HUES64 (cell line): ENCODE measurements around the gene KLK10.
"Not testable (repeated sequence)": the region's sequence is repeated elsewhere in the genome, so short reads cannot be mapped to it uniquely, and the experiment has no call there.

ENCODE experiments used
- H3K27ac ChIP-seq: 2 replicates; pipeline ENCODE4 v1.7.0; 2013; ENCODE audit warnings: low read depth, low read length, inconsistent platforms
- H3K27me3 ChIP-seq: 2 replicates; pipeline ENCODE4 v1.6.1; 2013; ENCODE audit warnings: mild to moderate bottlenecking, low read length; ENCODE audit not compliant: insufficient read depth
- H3K36me3 ChIP-seq: 2 replicates; pipeline ENCODE4 v1.6.1; 2013; ENCODE audit warnings: mild to moderate bottlenecking, low read length; ENCODE audit not compliant: insufficient read depth
- H3K4me1 ChIP-seq: 2 replicates; pipeline ENCODE4 v1.6.1; 2013; ENCODE audit warnings: mild to moderate bottlenecking, low read length, moderate library complexity; ENCODE audit not compliant: insufficient read depth
- H3K4me3 ChIP-seq: 2 replicates; pipeline ENCODE4 v1.5.1; 2013; ENCODE audit warnings: mild to moderate bottlenecking, low read length, moderate library complexity
- H3K9ac ChIP-seq: 2 replicates; pipeline ENCODE4 v1.6.1; 2013; ENCODE audit warnings: mild to moderate bottlenecking, low read depth, low read length
- H3K9me3 ChIP-seq: 2 replicates; pipeline ENCODE4 v1.6.1; 2013; ENCODE audit warnings: low read depth, low read length; ENCODE audit not compliant: insufficient read depth
- WGBS: fragments of 150-250, 120-280 bp; methylation state at CpG from one replicate; pipeline ENCODE4 v1.1.7; 2013; ENCODE audit warnings: missing lambda C conversion rate; 5-methylcytosine and 5-hydroxymethylcytosine counted together

Gene KLK10

GRCh38 chr19:50980208-50980607 lies 39.3 kb downstream of the KLK10 start:
- H3K4me1 ChIP-seq = peaks cover 14% of the 10 kb centered on the region
- H3K9ac ChIP-seq = no peak overlapping the region
- H3K36me3 ChIP-seq = no peaks in the 10 kb centered on the region
- WGBS = 81% methylated on average over 13 of the region's 13 CpGs
- no peak overlapping the region for H3K4me3 ChIP-seq
- H3K27me3 ChIP-seq = peaks cover 2% of the 10 kb centered on the region; the same call in 1 of the 2 replicates
- H3K27ac ChIP-seq = no peak overlapping the region
- no peaks in the 10 kb centered on the region for H3K9me3 ChIP-seq

GRCh38 chr19:50979758-50980157 lies 39.8 kb downstream of the KLK10 start:
- Histone ChIP-seq H3K27me3 (peaks cover 2% of the 10 kb centered on the region; the same call in 1 of the 2 replicates), H3K4me1 (peaks cover 14% of the 10 kb centered on the region), H3K9me3 (no peaks in the 10 kb centered on the region), H3K4me3 (no peak overlapping the region), H3K36me3 (no peaks in the 10 kb centered on the region), H3K9ac (no peak overlapping the region), H3K27ac (no peak overlapping the region)
- WGBS = 62% methylated on average over 8 of the region's 8 CpGs

GRCh38 chr19:50978772-50979390 lies 40.6 kb downstream of the KLK10 start:
- H3K9ac ChIP-seq = no peak overlapping the region
- 70% methylated on average over 5 of the region's 5 CpGs for WGBS
- H3K4me1 ChIP-seq = peaks cover 14% of the 10 kb centered on the region
- no peaks in the 10 kb centered on the region for H3K27me3 ChIP-seq
- H3K36me3 ChIP-seq = no peaks in the 10 kb centered on the region
- H3K9me3 ChIP-seq = no peaks in the 10 kb centered on the region
- H3K27ac ChIP-seq = no peak overlapping the region
- no peak overlapping the region for H3K4me3 ChIP-seq

- Histone ChIP-seq H3K4me1 (peaks cover 14% of the 10 kb centered on the region), H3K27ac (no peak overlapping the region), H3K4me3 (no peak overlapping the region), H3K27me3 (no peaks in the 10 kb centered on the region), H3K9ac (no peak overlapping the region), H3K9me3 (no peaks in the 10 kb centered on the region), H3K36me3 (no peaks in the 10 kb centered on the region)
- 84% methylated on average over 4 of the region's 4 CpGs for WGBS
Observed at GRCh38 chr19:50977626-50978025, 41.9 kb downstream of the KLK10 start.

GRCh38 chr19:50975766-50976165 lies 43.7 kb downstream of the KLK10 start:
- Histone ChIP-seq H3K9me3 (no peaks in the 10 kb centered on the region), H3K9ac (no peak overlapping the region), H3K36me3 (no peaks in the 10 kb centered on the region), H3K4me3 (no peak overlapping the region), H3K27ac (no peak overlapping the region), H3K4me1 (peaks cover 14% of the 10 kb centered on the region), H3K27me3 (no peaks in the 10 kb centered on the region)
- WGBS = 48% methylated on average over 8 of the region's 8 CpGs

GRCh38 chr19:50974702-50975556 lies 44.6 kb downstream of the KLK10 start:
- Histone ChIP-seq H3K27me3 (no peaks in the 10 kb centered on the region), H3K4me3 (no peak overlapping the region), H3K4me1 (peaks cover 14% of the 10 kb centered on the region), H3K36me3 (no peaks in the 10 kb centered on the region), H3K9me3 (no peaks in the 10 kb centered on the region), H3K9ac (no peak overlapping the region), H3K27ac (no peak overlapping the region)
- 52% methylated on average over 7 of the region's 9 CpGs for WGBS

GRCh38 chr19:50972795-50973376 lies 46.6 kb downstream of the KLK10 start:
- H3K4me1 ChIP-seq = peaks cover 9% of the 10 kb centered on the region
- H3K9ac ChIP-seq = no peak overlapping the region
- no peaks in the 10 kb centered on the region for H3K9me3 ChIP-seq
- H3K4me3 ChIP-seq = no peak overlapping the region
- H3K27ac ChIP-seq = no peak overlapping the region
- WGBS = 87% methylated on average over 9 of the region's 9 CpGs
- no peaks in the 10 kb centered on the region for H3K36me3 ChIP-seq
- H3K27me3 ChIP-seq = no peaks in the 10 kb centered on the region

GRCh38 chr19:50969810-50970209 lies 49.7 kb downstream of the KLK10 start:
- H3K4me1 ChIP-seq, H3K27ac ChIP-seq, H3K9ac ChIP-seq, H3K9me3 ChIP-seq, H3K4me3 ChIP-seq, H3K27me3 ChIP-seq, H3K36me3 ChIP-seq: not testable (repeated sequence)
- 94% methylated on average over 3 of the region's 3 CpGs for WGBS

- Histone ChIP-seq H3K27me3 (no peaks in the 10 kb centered on the region), H3K9ac (no peak within 1 kb of the TSS), H3K27ac (no peak within 1 kb of the TSS), H3K4me3 (no peak within 1 kb of the TSS), H3K9me3 (no peaks in the 10 kb centered on the region), H3K4me1 (peaks cover 9% of the 10 kb centered on the region), H3K36me3 (no peaks in the 10 kb centered on the region)
- WGBS = 84% methylated on average over 19 of the region's 19 CpGs
Observed at GRCh38 chr19:50969413-50969760, 50.1 kb downstream of the KLK10 start, which contains the start of gene KLK6. Gene KLK6 (minus strand): TSS chr19:50969591. CDS start chr19:50968104, 1,487 bp downstream.

- WGBS = 72% methylated on average over 7 of the region's 7 CpGs
- Histone ChIP-seq H3K27me3 (no peaks in the 10 kb centered on the region), H3K9ac (no peak overlapping the region), H3K4me3 (no peak overlapping the region), H3K36me3 (no peaks in the 10 kb centered on the region), H3K9me3 (no peaks in the 10 kb centered on the region), H3K27ac (no peak overlapping the region), H3K4me1 (peaks cover 9% of the 10 kb centered on the region)
Observed at GRCh38 chr19:50968716-50969412, 50.6 kb downstream of the KLK10 start.
